ENCODE data around the gene VPS33A. TPM values are rescaled to one million over a fixed set of nuclear protein-coding genes. Genes with fewer than 3 reads are reported as not detected.

VPS33A gene
- total RNA-seq, 1 donor from 2014 or later: 28.7 TPM

GRCh38 chr12:122199484-122200355, 66.6 kb downstream of the VPS33A start:
- no peak for DNase-seq (ENCODE audit: low spot score)

GRCh38 chr12:122197612-122197966, 68.7 kb downstream of the VPS33A start:
- H3K4me3 Mint-ChIP-seq: peak overlapping the region; percentile 2
- H3K4me1 Mint-ChIP-seq (ENCODE audit: low read depth): peaks cover 11% of the 10 kb centered on the region
- intact Hi-C loops (cut with micrococcal nuclease): no loop called here
- H3K36me3 Mint-ChIP-seq (ENCODE audit: low read depth): no peaks in the 10 kb centered on the region
- H3K27me3 Mint-ChIP-seq (ENCODE audit: insufficient read depth): peaks cover 21% of the 10 kb centered on the region
- no peak for DNase-seq (ENCODE audit: low spot score)
- H3K9me3 Mint-ChIP-seq: no peaks in the 10 kb centered on the region
- H3K27ac Mint-ChIP-seq: peak overlapping the region; percentile 2

More at GRCh38 chr12:122199484-122200355, 66.6 kb downstream of the VPS33A start:
- peaks cover 26% of the 10 kb centered on the region for H3K27me3 Mint-ChIP-seq (ENCODE audit: insufficient read depth)
- H3K36me3 Mint-ChIP-seq (ENCODE audit: low read depth): no peaks in the 10 kb centered on the region
- H3K9me3 Mint-ChIP-seq: no peaks in the 10 kb centered on the region
- no peak overlapping the region for H3K4me3 Mint-ChIP-seq
- H3K4me1 Mint-ChIP-seq (ENCODE audit: low read depth): peaks cover 11% of the 10 kb centered on the region
- H3K27ac Mint-ChIP-seq: no peak overlapping the region
- intact Hi-C loops (cut with micrococcal nuclease): no loop called here

DNA sequence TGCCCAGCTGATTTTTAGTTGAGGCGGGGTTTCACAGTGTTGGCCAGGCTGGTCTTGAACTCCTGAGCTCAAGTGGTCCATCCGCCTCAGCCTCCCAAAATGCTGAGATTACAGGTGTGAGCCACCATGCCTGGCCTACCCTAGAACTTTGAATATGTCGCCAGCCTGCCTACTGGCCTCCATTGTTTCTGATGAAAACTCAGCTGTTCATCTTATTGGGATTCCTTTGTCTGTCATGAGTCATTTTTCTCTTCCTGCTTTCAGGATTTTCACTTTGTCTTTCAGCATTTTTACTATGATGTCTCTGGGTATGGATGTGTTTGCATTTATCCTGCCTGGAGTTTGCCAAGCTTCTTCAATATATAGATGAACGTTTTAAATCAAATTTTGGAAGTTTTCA, 70.9 kb downstream of the VPS33A start:
- Mint-ChIP-seq H3K4me3 (no peak overlapping the region), H3K27ac (no peak overlapping the region), H3K4me1 (ENCODE audit: low read depth) (peaks cover 16% of the 10 kb centered on the region), H3K9me3 (no peaks in the 10 kb centered on the region), H3K27me3 (ENCODE audit: insufficient read depth) (peaks cover 18% of the 10 kb centered on the region), H3K36me3 (ENCODE audit: low read depth) (no peaks in the 10 kb centered on the region)
- intact Hi-C loops (cut with micrococcal nuclease): no loop called here
- DNase-seq (ENCODE audit: low spot score): no peak

- Mint-ChIP-seq H3K4me3 (no peak overlapping the region), H3K27me3 (ENCODE audit: insufficient read depth) (peaks cover 18% of the 10 kb centered on the region), H3K4me1 (ENCODE audit: low read depth) (peaks cover 16% of the 10 kb centered on the region), H3K9me3 (no peaks in the 10 kb centered on the region), H3K27ac (no peak overlapping the region), H3K36me3 (ENCODE audit: low read depth) (no peaks in the 10 kb centered on the region)
- intact Hi-C loops (cut with micrococcal nuclease): no loop called here
- DNase-seq (ENCODE audit: low spot score): no peak
These were observed 71.5 kb downstream of the VPS33A start for GRCh38 chr12:122194804-122195203.

DNA sequence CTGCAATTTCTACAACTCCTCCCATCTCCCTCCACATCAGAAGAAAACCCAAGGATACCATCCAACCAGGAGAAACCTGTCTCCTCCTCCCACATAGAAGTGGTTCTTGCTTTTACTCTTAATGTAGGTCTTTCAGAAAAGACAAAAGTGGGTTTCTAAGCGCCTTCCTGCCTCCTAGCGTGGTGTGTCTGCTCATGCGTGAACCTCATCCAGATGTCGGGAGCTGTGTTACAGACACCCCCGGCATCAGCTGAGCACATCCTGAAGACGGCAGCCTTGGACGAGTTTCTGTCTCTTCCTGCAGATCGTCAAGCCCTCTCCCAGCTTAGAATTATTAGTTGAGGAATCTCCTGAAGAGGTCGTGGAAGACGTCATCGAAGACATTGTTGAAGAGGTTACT, 73.9 kb downstream of the VPS33A start:
- Mint-ChIP-seq H3K4me1 (ENCODE audit: low read depth) (peaks cover 7% of the 10 kb centered on the region), H3K9me3 (no peaks in the 10 kb centered on the region), H3K27ac (no peak overlapping the region), H3K27me3 (ENCODE audit: insufficient read depth) (peaks cover 11% of the 10 kb centered on the region), H3K4me3 (no peak overlapping the region), H3K36me3 (ENCODE audit: low read depth) (no peaks in the 10 kb centered on the region)
- DNase-seq (ENCODE audit: low spot score): no peak
- intact Hi-C loops (cut with micrococcal nuclease): no loop called here

GRCh38 chr12:122190842-122191668, 75.2 kb downstream of the VPS33A start:
- H3K9me3 Mint-ChIP-seq: no peaks in the 10 kb centered on the region
- H3K27me3 Mint-ChIP-seq (ENCODE audit: insufficient read depth): peaks cover 9% of the 10 kb centered on the region
- no peaks in the 10 kb centered on the region for H3K36me3 Mint-ChIP-seq (ENCODE audit: low read depth)
- intact Hi-C loops (cut with micrococcal nuclease): loop anchor here (1.0 to 2.0 kb wide), 4 partner anchors 31 to 137 kb away; no protein-coding TSS in a partner anchor
- H3K4me3 Mint-ChIP-seq: no peak overlapping the region
- peaks cover 5% of the 10 kb centered on the region for H3K4me1 Mint-ChIP-seq (ENCODE audit: low read depth)
- DNase-seq (ENCODE audit: low spot score): peak; percentile 59
- no peak overlapping the region for H3K27ac Mint-ChIP-seq

GRCh38 chr12:122189626-122190475, 76.4 kb downstream of the VPS33A start:
- peaks cover 5% of the 10 kb centered on the region for H3K4me1 Mint-ChIP-seq (ENCODE audit: low read depth)
- no peaks in the 10 kb centered on the region for H3K9me3 Mint-ChIP-seq
- no peak overlapping the region for H3K27ac Mint-ChIP-seq
- no peaks in the 10 kb centered on the region for H3K36me3 Mint-ChIP-seq (ENCODE audit: low read depth)
- DNase-seq (ENCODE audit: low spot score): no peak
- intact Hi-C loops (cut with micrococcal nuclease): loop anchor here (2.0 kb wide), 1 partner anchor 67 kb away; no protein-coding TSS in a partner anchor
- H3K4me3 Mint-ChIP-seq: no peak overlapping the region
- peaks cover 12% of the 10 kb centered on the region for H3K27me3 Mint-ChIP-seq (ENCODE audit: insufficient read depth)

DNA sequence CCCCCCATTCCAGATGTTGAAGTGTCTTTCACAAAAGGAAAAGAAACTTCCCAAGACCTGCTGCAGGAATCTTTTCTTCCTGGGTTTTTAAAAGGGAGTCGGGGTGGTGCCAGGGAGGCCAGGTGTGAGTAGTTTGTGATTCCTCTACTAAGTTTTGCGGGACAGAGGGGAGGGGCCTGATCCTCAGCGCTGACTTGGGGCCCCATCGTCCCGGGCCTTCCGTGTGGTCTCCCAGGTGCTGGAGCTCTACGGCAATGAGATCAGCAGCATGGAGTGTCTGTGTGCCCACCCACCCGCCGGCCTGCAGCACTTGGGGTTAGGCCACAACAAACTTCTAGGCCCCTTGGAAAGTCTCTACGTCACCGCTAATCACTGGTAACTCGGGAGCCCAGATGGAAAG, 78.8 kb downstream of the VPS33A start:
- intact Hi-C loops (cut with micrococcal nuclease): no loop called here
- peaks cover 9% of the 10 kb centered on the region for H3K27me3 Mint-ChIP-seq (ENCODE audit: insufficient read depth)
- no peak for DNase-seq (ENCODE audit: low spot score)

GRCh38 chr12:122185494-122186082, 80.7 kb downstream of the VPS33A start:
- DNase-seq (ENCODE audit: low spot score): no peak
- Mint-ChIP-seq H3K27ac (no peak overlapping the region), H3K9me3 (no peaks in the 10 kb centered on the region), H3K4me1 (ENCODE audit: low read depth) (peaks cover 5% of the 10 kb centered on the region), H3K4me3 (no peak overlapping the region), H3K27me3 (ENCODE audit: insufficient read depth) (peaks cover 16% of the 10 kb centered on the region), H3K36me3 (ENCODE audit: low read depth) (no peaks in the 10 kb centered on the region)
- intact Hi-C loops (cut with micrococcal nuclease): no loop called here

More for the DNA sequence above, 78.8 kb downstream of the VPS33A start:
- no peaks in the 10 kb centered on the region for H3K36me3 Mint-ChIP-seq (ENCODE audit: low read depth)
- H3K4me3 Mint-ChIP-seq: no peak overlapping the region
- no peaks in the 10 kb centered on the region for H3K9me3 Mint-ChIP-seq
- peaks cover 10% of the 10 kb centered on the region for H3K4me1 Mint-ChIP-seq (ENCODE audit: low read depth)
- H3K27ac Mint-ChIP-seq: no peak overlapping the region

DNA sequence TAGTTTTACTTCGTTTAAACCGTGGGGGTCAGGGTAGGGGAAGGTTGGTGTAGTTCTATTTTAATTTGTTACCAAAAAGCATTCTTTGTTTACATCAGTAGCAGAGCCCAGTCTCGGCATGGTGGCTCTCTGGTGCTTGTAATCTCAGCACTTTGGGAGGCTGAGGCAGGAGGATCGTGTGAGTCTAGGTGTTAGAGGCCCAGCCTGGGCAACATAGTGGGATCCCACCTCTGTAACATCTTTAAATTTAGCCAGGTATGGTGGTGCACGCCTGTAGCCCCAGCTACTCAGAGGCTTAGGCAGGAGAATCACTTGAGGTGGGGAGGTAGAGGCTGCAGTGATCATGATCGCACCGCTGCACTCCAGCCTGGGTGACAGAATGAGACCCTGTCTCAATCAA, 81.2 kb downstream of the VPS33A start:
- H3K27ac Mint-ChIP-seq: no peak overlapping the region
- H3K36me3 Mint-ChIP-seq (ENCODE audit: low read depth): no peaks in the 10 kb centered on the region
- peaks cover 18% of the 10 kb centered on the region for H3K27me3 Mint-ChIP-seq (ENCODE audit: insufficient read depth)
- no peak overlapping the region for H3K4me3 Mint-ChIP-seq
- no peak for DNase-seq (ENCODE audit: low spot score)
- H3K9me3 Mint-ChIP-seq: no peaks in the 10 kb centered on the region
- H3K4me1 Mint-ChIP-seq (ENCODE audit: low read depth): peaks cover 5% of the 10 kb centered on the region
- intact Hi-C loops (cut with micrococcal nuclease): no loop called here

DNA sequence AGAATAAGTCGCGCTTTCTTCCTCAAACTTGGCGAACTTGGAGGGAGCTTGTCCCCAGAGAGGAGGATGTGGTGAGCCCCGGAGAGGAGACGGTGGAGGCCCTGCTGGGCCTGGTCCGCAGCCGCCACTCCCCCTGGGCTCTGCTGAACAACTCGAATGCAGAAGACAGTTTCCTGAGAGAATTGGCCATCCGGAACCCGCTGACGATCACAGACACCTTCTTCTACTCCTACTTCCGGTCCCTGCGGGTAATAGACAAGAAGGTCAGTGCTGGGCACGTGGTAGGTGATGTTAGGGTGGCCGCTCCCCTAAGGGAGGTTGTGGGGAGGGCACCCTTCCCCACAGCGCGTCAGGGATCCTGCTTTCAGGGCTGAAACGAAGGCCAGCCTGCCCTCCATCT, 81.8 kb downstream of the VPS33A start:
- Mint-ChIP-seq H3K4me3 (no peak overlapping the region), H3K36me3 (ENCODE audit: low read depth) (no peaks in the 10 kb centered on the region), H3K27me3 (ENCODE audit: insufficient read depth) (peaks cover 17% of the 10 kb centered on the region), H3K4me1 (ENCODE audit: low read depth) (peaks cover 5% of the 10 kb centered on the region), H3K9me3 (no peaks in the 10 kb centered on the region), H3K27ac (peak overlapping the region; percentile 14)
- DNase-seq (ENCODE audit: low spot score): no peak
- intact Hi-C loops (cut with micrococcal nuclease): no loop called here

DNA sequence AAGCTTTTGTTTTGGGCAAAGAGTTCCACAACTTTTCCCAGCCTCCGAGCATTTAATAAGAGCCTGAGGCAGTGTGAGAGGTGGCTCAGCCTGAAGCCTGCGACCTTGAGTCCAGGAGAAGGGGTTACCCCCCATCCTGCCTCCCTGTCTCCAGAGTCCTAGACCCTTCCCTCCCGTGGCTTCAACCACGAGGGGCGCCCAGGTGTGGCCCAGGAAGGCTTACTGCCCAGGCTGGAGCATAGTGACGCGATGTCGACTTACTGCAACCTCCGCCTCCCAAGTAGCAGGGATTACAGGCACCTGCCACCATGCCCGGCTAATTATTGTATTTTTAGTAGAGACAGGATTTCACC, 82.7 kb downstream of the VPS33A start:
- Mint-ChIP-seq H3K4me3 (peak overlapping the region; percentile 33), H3K9me3 (no peaks in the 10 kb centered on the region), H3K27me3 (ENCODE audit: insufficient read depth) (peaks cover 16% of the 10 kb centered on the region), H3K27ac (no peak overlapping the region), H3K36me3 (ENCODE audit: low read depth) (no peaks in the 10 kb centered on the region), H3K4me1 (ENCODE audit: low read depth) (peaks cover 5% of the 10 kb centered on the region)
- intact Hi-C loops (cut with micrococcal nuclease): loop anchor here (2.0 kb wide), 1 partner anchor 17 kb away; no protein-coding TSS in a partner anchor
- DNase-seq (ENCODE audit: low spot score): no peak
